H9 (cell line): ENCODE data around the gene LDHD. TPM values are rescaled to one million over a fixed set of nuclear protein-coding genes. Genes with fewer than 3 reads are reported as not detected.
A peak's percentile ranks its signal among the peaks of the same experiment; 100 is the strongest.

Experiments
- DNase-seq: peaks from one replicate; pipeline ENCODE4 v3.0.0-alpha.2; 2017
- H2AFZ ChIP-seq: one replicate; pipeline ENCODE4 v1.6.1; 2013; ENCODE audit warnings: mild to moderate bottlenecking, low read length, control low read depth, moderate library complexity
- H2AK5ac ChIP-seq: 2 replicates; pipeline ENCODE4 v1.6.1; 2013; ENCODE audit warnings: low read length, control low read depth, mixed read lengths; ENCODE audit not compliant: insufficient read length
- H2BK120ac ChIP-seq: one replicate; pipeline ENCODE4 v1.6.1; 2013; ENCODE audit warnings: low read depth, mild to moderate bottlenecking, low read length, control low read depth, inconsistent platforms; ENCODE audit not compliant: poor library complexity, severe bottlenecking
- H2BK12ac ChIP-seq: 2 replicates; pipeline ENCODE4 v1.6.1; 2013; ENCODE audit warnings: low read length, control low read depth, mixed read lengths, low read depth; ENCODE audit not compliant: insufficient read length
- H2BK15ac ChIP-seq: 2 replicates; pipeline ENCODE4 v1.6.1; 2013; ENCODE audit warnings: low read depth, low read length, control low read depth
- H2BK20ac ChIP-seq: one replicate; pipeline ENCODE4 v1.6.1; 2013; ENCODE audit warnings: low read depth, mild to moderate bottlenecking, low read length, control low read depth, inconsistent platforms; ENCODE audit not compliant: poor library complexity, severe bottlenecking
- H2BK5ac ChIP-seq: 2 replicates; pipeline ENCODE4 v1.6.1; 2013; ENCODE audit warnings: low read length, control low read depth, mixed read lengths; ENCODE audit not compliant: insufficient read length
- H3K14ac ChIP-seq: 2 replicates; pipeline ENCODE4 v1.6.1; 2013; ENCODE audit warnings: low read length, control low read depth; ENCODE audit not compliant: insufficient read depth
- H3K18ac ChIP-seq: 2 replicates; pipeline ENCODE4 v1.6.1; 2013; ENCODE audit warnings: low read depth, mild to moderate bottlenecking, mixed read lengths, low read length, control low read depth; ENCODE audit not compliant: insufficient read length
- H3K23ac ChIP-seq: 2 replicates; pipeline ENCODE4 v1.6.1; 2013; ENCODE audit warnings: low read length, control low read depth, mixed read lengths, low read depth; ENCODE audit not compliant: insufficient read length
- H3K23me2 ChIP-seq: 2 replicates; pipeline ENCODE4 v1.6.1; 2013; ENCODE audit warnings: low read depth, mild to moderate bottlenecking, mixed read lengths, low read length, control low read depth; ENCODE audit not compliant: insufficient read length, poor library complexity, severe bottlenecking
- H3K27ac ChIP-seq: 2 replicates; pipeline ENCODE4 v1.5.1; 2013; ENCODE audit warnings: low read length, control low read depth, mixed read lengths, low read depth; ENCODE audit not compliant: insufficient read length
- H3K27me3 ChIP-seq: 2 replicates; pipeline ENCODE4 v1.6.1; 2013; ENCODE audit warnings: low read length, control low read depth, inconsistent platforms; ENCODE audit not compliant: insufficient read depth
- H3K4ac ChIP-seq: 2 replicates; pipeline ENCODE4 v1.6.1; 2013; ENCODE audit warnings: low read depth, mild to moderate bottlenecking, control low read depth, inconsistent platforms, low read length, moderate library complexity
- H3K4me1 ChIP-seq: 2 replicates; pipeline ENCODE4 v1.6.1; 2013; ENCODE audit warnings: low read length, control low read depth, inconsistent platforms; ENCODE audit not compliant: insufficient read depth
- H3K4me2 ChIP-seq: 2 replicates; pipeline ENCODE4 v1.6.1; 2013; ENCODE audit warnings: low read length, control low read depth, mixed read lengths; ENCODE audit not compliant: insufficient read length, insufficient read depth
- H3K56ac ChIP-seq: 2 replicates; pipeline ENCODE4 v1.6.1; 2013; ENCODE audit warnings: low read depth, mild to moderate bottlenecking, mixed read lengths, low read length, control low read depth; ENCODE audit not compliant: insufficient read length
- H3K79me1 ChIP-seq: 2 replicates; pipeline ENCODE4 v1.6.1; 2013; ENCODE audit warnings: low read depth, mild to moderate bottlenecking, moderate library complexity, low read length, control low read depth, inconsistent platforms; ENCODE audit not compliant: insufficient read depth, poor library complexity, severe bottlenecking
- H3K79me2 ChIP-seq: 2 replicates; pipeline ENCODE4 v1.6.1; 2013; ENCODE audit warnings: low read length, control low read depth, inconsistent platforms; ENCODE audit not compliant: insufficient read depth
- H3K9ac ChIP-seq: 2 replicates; pipeline ENCODE4 v1.6.1; 2013; ENCODE audit warnings: low read length, control low read depth, mixed read lengths; ENCODE audit not compliant: insufficient read length; ENCODE audit errors: extremely low read depth
- H3K9me3 ChIP-seq: one replicate; pipeline ENCODE4 v1.6.1; 2013; ENCODE audit warnings: low read depth, low read length, inconsistent platforms; ENCODE audit not compliant: control insufficient read depth
- H3T11ph ChIP-seq: one replicate; pipeline ENCODE4 v1.6.1; 2013; ENCODE audit warnings: mild to moderate bottlenecking, low read length, control low read depth, inconsistent platforms
- H4K20me1 ChIP-seq: one replicate; pipeline ENCODE4 v1.6.1; 2013; ENCODE audit not compliant: control insufficient read depth, insufficient read length, insufficient read depth
- H4K5ac ChIP-seq: 2 replicates; pipeline ENCODE4 v1.6.1; 2013; ENCODE audit warnings: low read depth, mild to moderate bottlenecking, mixed read lengths, low read length, control low read depth; ENCODE audit not compliant: insufficient read length
- H4K8ac ChIP-seq: replicated peaks from 2 replicates; pipeline ENCODE4 v1.6.1; 2013; ENCODE audit warnings: low read length, control low read depth, mixed read lengths, low read depth; ENCODE audit not compliant: insufficient read length
- H4K91ac ChIP-seq: 2 replicates; pipeline ENCODE4 v1.6.1; 2013; ENCODE audit warnings: low read depth, mild to moderate bottlenecking, moderate library complexity, mixed read lengths, low read length, control low read depth; ENCODE audit not compliant: insufficient read length
- H3K27ac Mint-ChIP-seq, 3 experiments: 2 replicates in 2 of 3; 3 replicates in 1 of 3; pipeline ENCODE4 v1.8.0; 2020 to 2021; ENCODE audit warnings: mixed read lengths in 3 of 3, mild to moderate bottlenecking in 1 of 3, moderate library complexity in 1 of 3
- H3K27me3 Mint-ChIP-seq: 2 replicates; pipeline ENCODE4 v1.8.0; 2021; ENCODE audit warnings: low read depth, mild to moderate bottlenecking, moderate library complexity, mixed read lengths
- H3K36me3 Mint-ChIP-seq, 3 experiments: 2 replicates in 2 of 3; 3 replicates in 1 of 3; pipeline ENCODE4 v1.8.0; 2020 to 2021; ENCODE audit warnings: low read depth in 3 of 3, mixed read lengths in 3 of 3; ENCODE audit not compliant: insufficient read depth in 1 of 3
- H3K4me1 Mint-ChIP-seq, 2 experiments: 2 replicates each; pipeline ENCODE4 v1.8.0; 2020; ENCODE audit warnings: mixed read lengths in 2 of 2
- H3K4me3 Mint-ChIP-seq, 2 experiments: 2 replicates in 1 of 2; 3 replicates in 1 of 2; pipeline ENCODE4 v1.8.0; 2020 to 2021; ENCODE audit warnings: mild to moderate bottlenecking in 2 of 2, mixed read lengths in 2 of 2, moderate library complexity in 1 of 2
- H3K9me3 Mint-ChIP-seq, 2 experiments: 2 replicates in 1 of 2; 3 replicates in 1 of 2; pipeline ENCODE4 v1.8.0; 2020; ENCODE audit warnings: mild to moderate bottlenecking in 2 of 2, mixed read lengths in 2 of 2, moderate library complexity in 1 of 2
- WGBS: extraction: QIAGEN DNeasy Blood & Tissue Kit; methylation state at CpG from one replicate; pipeline ENCODE4 v1.1.7; 2013; ENCODE audit warnings: missing lambda C conversion rate, low lambda C conversion rate, mixed read lengths; ENCODE audit not compliant: insufficient read length; ENCODE audit errors: extremely low coverage; 5-methylcytosine and 5-hydroxymethylcytosine counted together
- total RNA-seq: library from RNA; stranded (reverse); gene quantifications from 2 replicates; pipeline ENCODE4 v1.2.1, GENCODE V29; 2021
- TF ChIP-seq, protein P1 (sequence below): fragments of 200-600 bp; sonication (generic); conservative IDR thresholded peaks from 3 replicates; pipeline ENCODE4 v1.8.0; 2021; ENCODE audit warnings: antibody characterized with exemption, mild to moderate bottlenecking

Gene LDHD
- total RNA-seq, 1 experiment from 2014 or later: 14.7 TPM

DNA sequence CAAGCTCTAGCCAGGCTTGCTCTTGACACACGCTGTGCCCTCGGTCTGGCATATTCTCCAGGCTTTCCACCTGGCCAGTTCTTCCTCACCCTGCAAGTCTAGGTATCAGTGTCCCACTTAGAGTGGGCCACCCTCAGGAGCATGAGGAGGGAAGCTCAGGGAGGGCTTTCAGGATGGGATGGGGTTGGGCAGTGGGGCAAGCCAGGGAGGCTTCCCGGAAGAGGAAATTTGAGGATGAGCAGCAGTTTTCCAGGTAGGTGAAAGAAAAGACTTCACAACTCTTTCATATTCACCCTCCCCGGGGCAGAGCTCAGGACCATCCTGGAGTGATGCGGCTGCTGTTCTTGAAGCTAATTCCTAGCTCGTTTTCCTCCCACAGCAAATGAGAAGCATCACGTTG is 14.5 kb upstream of the LDHD start:
- WGBS: no CpG with 5 or more reads among the region's 7 CpGs

More for the DNA sequence above, 14.5 kb upstream of the LDHD start:
- H2BK15ac ChIP-seq: no peak overlapping the region
- no peak overlapping the region for H2BK20ac ChIP-seq
- no peak overlapping the region; the same call in 1 of the 2 replicates for H3K14ac ChIP-seq
- no peak overlapping the region for H4K5ac ChIP-seq
- no peak overlapping the region for H3K18ac ChIP-seq
- Mint-ChIP-seq H3K27ac (peak overlapping the region in 2 of 3 experiments; percentile 4 to 6; a peak in 2 of 7 replicates), H3K9me3 (peaks cover 18 to 26% of the 10 kb centered on the region in 2 experiments), H3K4me1 (peaks cover 17 to 19% of the 10 kb centered on the region in 2 experiments), H3K4me3 (no peak overlapping the region), H3K27me3 (peaks cover 2% of the 10 kb centered on the region; the same call in 1 of the 2 replicates), H3K36me3 (peaks cover 18 to 26% (median 23%) of the 10 kb centered on the region in 3 experiments)
- TF ChIP-seq, protein P1, sequence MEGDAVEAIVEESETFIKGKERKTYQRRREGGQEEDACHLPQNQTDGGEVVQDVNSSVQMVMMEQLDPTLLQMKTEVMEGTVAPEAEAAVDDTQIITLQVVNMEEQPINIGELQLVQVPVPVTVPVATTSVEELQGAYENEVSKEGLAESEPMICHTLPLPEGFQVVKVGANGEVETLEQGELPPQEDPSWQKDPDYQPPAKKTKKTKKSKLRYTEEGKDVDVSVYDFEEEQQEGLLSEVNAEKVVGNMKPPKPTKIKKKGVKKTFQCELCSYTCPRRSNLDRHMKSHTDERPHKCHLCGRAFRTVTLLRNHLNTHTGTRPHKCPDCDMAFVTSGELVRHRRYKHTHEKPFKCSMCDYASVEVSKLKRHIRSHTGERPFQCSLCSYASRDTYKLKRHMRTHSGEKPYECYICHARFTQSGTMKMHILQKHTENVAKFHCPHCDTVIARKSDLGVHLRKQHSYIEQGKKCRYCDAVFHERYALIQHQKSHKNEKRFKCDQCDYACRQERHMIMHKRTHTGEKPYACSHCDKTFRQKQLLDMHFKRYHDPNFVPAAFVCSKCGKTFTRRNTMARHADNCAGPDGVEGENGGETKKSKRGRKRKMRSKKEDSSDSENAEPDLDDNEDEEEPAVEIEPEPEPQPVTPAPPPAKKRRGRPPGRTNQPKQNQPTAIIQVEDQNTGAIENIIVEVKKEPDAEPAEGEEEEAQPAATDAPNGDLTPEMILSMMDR: no peak
- no peak overlapping the region for H3K4me2 ChIP-seq
- H3T11ph ChIP-seq: no peak overlapping the region
- H3K27ac ChIP-seq: no peak overlapping the region
- no peaks in the 10 kb centered on the region for H3K23me2 ChIP-seq
- no peak overlapping the region for H3K4ac ChIP-seq
- H3K9ac ChIP-seq: no peak overlapping the region
- DNase-seq: no peak
- no peak overlapping the region for H2BK120ac ChIP-seq
- H3K23ac ChIP-seq: no peak overlapping the region
- H4K20me1 ChIP-seq: no peaks in the 10 kb centered on the region
- H2AFZ ChIP-seq: no peak overlapping the region
- no peaks in the 10 kb centered on the region for H3K79me2 ChIP-seq
- no peaks in the 10 kb centered on the region for H3K79me1 ChIP-seq
- no peak overlapping the region for H2BK12ac ChIP-seq
- H3K9me3 ChIP-seq: no peaks in the 10 kb centered on the region
- peak overlapping the region; percentile 76 for H2AK5ac ChIP-seq
- no peak overlapping the region for H3K56ac ChIP-seq
- no peak overlapping the region for H4K91ac ChIP-seq
- H3K4me1 ChIP-seq: no peaks in the 10 kb centered on the region
- H3K27me3 ChIP-seq: no peaks in the 10 kb centered on the region
- H4K8ac ChIP-seq: no peak overlapping the region
- no peak overlapping the region for H2BK5ac ChIP-seq
